LNCAP (cell line): ENCODE data around the gene ELOVL2.

ENCODE experiments used
- CTCF ChIP-seq: fragments of 450-650 bp; IDR thresholded peaks from 2 replicates; pipeline ENCODE4 v1.5.1; 2017; ENCODE audit warnings: mild to moderate bottlenecking

The ELOVL2 gene

GRCh38 chr6:11080296-11080695 is 36.2 kb upstream of the ELOVL2 start:
- TF ChIP-seq CTCF: no peak

GRCh38 chr6:11078266-11078665 is 34.2 kb upstream of the ELOVL2 start:
- no peak for TF ChIP-seq CTCF

- TF ChIP-seq CTCF: no peak
These were observed 32.4 kb upstream of the ELOVL2 start for GRCh38 chr6:11076540-11076939.

GRCh38 chr6:11072101-11072500 is 28.0 kb upstream of the ELOVL2 start:
- no peak for TF ChIP-seq CTCF

GRCh38 chr6:11069760-11070159 is 25.7 kb upstream of the ELOVL2 start:
- TF ChIP-seq CTCF: no peak

- no peak for TF ChIP-seq CTCF
These were observed 23.2 kb upstream of the ELOVL2 start for GRCh38 chr6:11067348-11067747.

- TF ChIP-seq CTCF: no peak
These were observed 22.6 kb upstream of the ELOVL2 start for GRCh38 chr6:11066505-11067347.
